OCI-LY1 (cell line): ENCODE measurements around the gene TBCD.

ENCODE experiments used
- CTCF ChIP-seq: fragments of 200-600 bp; sonication (generic), shearing (Covaris generic); IDR thresholded peaks from 2 replicates; pipeline ENCODE4 v1.5.1; 2017; ENCODE audit warnings: mild to moderate bottlenecking, antibody characterized with exemption, low read length, moderate library complexity, mixed read lengths
- EZH2 ChIP-seq: fragments of 200-600 bp; sonication (generic), shearing (Covaris generic); IDR thresholded peaks from 2 replicates; pipeline ENCODE4 v1.8.0; 2017; ENCODE audit warnings: borderline replicate concordance, mixed run types, mild to moderate bottlenecking, antibody characterized with exemption, low read length, moderate library complexity, mixed read lengths

GRCh38 chr17:82936768-82937171 is 184.9 kb downstream of the TBCD start:
- no peak for TF ChIP-seq CTCF
- TF ChIP-seq EZH2 = no peak
